SK-N-SH (cell line): ENCODE measurements around the gene CYP2D6.
A peak's percentile ranks its signal among the peaks of the same experiment; 100 is the strongest.

Experiments
- CTCF ChIP-seq: fragments of 200-600 bp; sonication (generic); IDR thresholded peaks from 2 replicates; pipeline ENCODE4 v1.6.1; 2017; ENCODE audit warnings: antibody characterized with exemption, mild to moderate bottlenecking, moderate library complexity
- FOXM1 ChIP-seq: IDR thresholded peaks from 2 replicates; pipeline ENCODE4 v1.4.0; 2012; ENCODE audit warnings: low read depth, mild to moderate bottlenecking

- TF ChIP-seq FOXM1, result no peak
- peak; percentile 71 for TF ChIP-seq CTCF
Observed at GRCh38 chr22:42169055-42169469, 38.5 kb upstream of the CYP2D6 start.
